Measurements from ENCODE around the gene MAP2K3.

Gene MAP2K3

DNA sequence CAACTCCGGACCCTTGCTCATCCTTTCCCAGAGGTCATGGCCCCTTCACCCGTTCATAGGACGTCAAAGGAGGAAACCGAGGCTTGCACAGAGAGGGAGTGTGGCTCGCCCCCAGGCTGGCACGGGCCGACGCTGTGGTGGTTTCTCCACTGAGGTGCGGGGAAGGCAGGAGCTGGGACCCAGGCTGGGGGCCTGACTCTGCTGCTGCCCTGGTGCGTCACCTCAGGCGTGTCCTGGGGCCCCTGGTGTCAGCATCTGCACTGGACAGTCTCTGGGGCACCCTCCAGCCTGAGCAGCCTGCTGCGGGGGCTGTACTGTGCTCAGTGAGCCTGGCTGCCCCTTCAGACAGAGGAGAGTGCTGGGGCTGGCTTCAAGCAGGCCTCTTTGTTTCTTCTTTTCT, 7.4 kb downstream of the MAP2K3 start:
- ATAC-seq, result no peak
- TF ChIP-seq ISL1 (CRISPR knock-in tag; IDR thresholded peaks at IDR 0.05) (no peak), ZNF565 (CRISPR knock-in tag; conservative IDR thresholded peaks at IDR 0.05; ENCODE audit: low read depth) (no peak), GLIS3 (CRISPR knock-in tag; IDR thresholded peaks at IDR 0.05) (no peak), ZC3H10 (CRISPR knock-in tag; IDR thresholded peaks at IDR 0.05) (no peak), ZNF70 (CRISPR knock-in tag; IDR thresholded peaks at IDR 0.05) (no peak), CSDC2 (CRISPR knock-in tag; IDR thresholded peaks at IDR 0.05) (no peak), SNAI2 (CRISPR knock-in tag; IDR thresholded peaks at IDR 0.05) (no peak), ESRRG (CRISPR knock-in tag; IDR thresholded peaks at IDR 0.05) (no peak), TOX (CRISPR knock-in tag; IDR thresholded peaks at IDR 0.05; ENCODE audit: borderline replicate concordance) (no peak), ZFP3 (CRISPR knock-in tag; IDR thresholded peaks at IDR 0.05) (no peak), PPARA (CRISPR knock-in tag; IDR thresholded peaks at IDR 0.05; ENCODE audit: borderline replicate concordance) (no peak), OSR1 (CRISPR knock-in tag; IDR thresholded peaks at IDR 0.05) (no peak), RARB (CRISPR knock-in tag; IDR thresholded peaks at IDR 0.05) (no peak), BACH2 (CRISPR knock-in tag; IDR thresholded peaks at IDR 0.05; ENCODE audit: borderline replicate concordance) (no peak), ZNF8 (CRISPR knock-in tag; IDR thresholded peaks at IDR 0.05) (no peak), ZFP30 (CRISPR knock-in tag; IDR thresholded peaks at IDR 0.05) (no peak)
- TF ChIP-seq, protein P1, sequence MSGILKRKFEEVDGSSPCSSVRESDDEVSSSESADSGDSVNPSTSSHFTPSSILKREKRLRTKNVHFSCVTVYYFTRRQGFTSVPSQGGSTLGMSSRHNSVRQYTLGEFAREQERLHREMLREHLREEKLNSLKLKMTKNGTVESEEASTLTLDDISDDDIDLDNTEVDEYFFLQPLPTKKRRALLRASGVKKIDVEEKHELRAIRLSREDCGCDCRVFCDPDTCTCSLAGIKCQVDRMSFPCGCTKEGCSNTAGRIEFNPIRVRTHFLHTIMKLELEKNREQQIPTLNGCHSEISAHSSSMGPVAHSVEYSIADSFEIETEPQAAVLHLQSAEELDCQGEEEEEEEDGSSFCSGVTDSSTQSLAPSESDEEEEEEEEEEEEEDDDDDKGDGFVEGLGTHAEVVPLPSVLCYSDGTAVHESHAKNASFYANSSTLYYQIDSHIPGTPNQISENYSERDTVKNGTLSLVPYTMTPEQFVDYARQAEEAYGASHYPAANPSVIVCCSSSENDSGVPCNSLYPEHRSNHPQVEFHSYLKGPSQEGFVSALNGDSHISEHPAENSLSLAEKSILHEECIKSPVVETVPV (CRISPR knock-in tag; IDR thresholded peaks at IDR 0.05), result no peak
- TF ChIP-seq, protein P2, sequence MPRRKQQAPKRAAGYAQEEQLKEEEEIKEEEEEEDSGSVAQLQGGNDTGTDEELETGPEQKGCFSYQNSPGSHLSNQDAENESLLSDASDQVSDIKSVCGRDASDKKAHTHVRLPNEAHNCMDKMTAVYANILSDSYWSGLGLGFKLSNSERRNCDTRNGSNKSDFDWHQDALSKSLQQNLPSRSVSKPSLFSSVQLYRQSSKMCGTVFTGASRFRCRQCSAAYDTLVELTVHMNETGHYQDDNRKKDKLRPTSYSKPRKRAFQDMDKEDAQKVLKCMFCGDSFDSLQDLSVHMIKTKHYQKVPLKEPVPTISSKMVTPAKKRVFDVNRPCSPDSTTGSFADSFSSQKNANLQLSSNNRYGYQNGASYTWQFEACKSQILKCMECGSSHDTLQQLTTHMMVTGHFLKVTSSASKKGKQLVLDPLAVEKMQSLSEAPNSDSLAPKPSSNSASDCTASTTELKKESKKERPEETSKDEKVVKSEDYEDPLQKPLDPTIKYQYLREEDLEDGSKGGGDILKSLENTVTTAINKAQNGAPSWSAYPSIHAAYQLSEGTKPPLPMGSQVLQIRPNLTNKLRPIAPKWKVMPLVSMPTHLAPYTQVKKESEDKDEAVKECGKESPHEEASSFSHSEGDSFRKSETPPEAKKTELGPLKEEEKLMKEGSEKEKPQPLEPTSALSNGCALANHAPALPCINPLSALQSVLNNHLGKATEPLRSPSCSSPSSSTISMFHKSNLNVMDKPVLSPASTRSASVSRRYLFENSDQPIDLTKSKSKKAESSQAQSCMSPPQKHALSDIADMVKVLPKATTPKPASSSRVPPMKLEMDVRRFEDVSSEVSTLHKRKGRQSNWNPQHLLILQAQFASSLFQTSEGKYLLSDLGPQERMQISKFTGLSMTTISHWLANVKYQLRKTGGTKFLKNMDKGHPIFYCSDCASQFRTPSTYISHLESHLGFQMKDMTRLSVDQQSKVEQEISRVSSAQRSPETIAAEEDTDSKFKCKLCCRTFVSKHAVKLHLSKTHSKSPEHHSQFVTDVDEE (CRISPR knock-in tag; IDR thresholded peaks at IDR 0.05), result no peak
- TF ChIP-seq, protein P3, sequence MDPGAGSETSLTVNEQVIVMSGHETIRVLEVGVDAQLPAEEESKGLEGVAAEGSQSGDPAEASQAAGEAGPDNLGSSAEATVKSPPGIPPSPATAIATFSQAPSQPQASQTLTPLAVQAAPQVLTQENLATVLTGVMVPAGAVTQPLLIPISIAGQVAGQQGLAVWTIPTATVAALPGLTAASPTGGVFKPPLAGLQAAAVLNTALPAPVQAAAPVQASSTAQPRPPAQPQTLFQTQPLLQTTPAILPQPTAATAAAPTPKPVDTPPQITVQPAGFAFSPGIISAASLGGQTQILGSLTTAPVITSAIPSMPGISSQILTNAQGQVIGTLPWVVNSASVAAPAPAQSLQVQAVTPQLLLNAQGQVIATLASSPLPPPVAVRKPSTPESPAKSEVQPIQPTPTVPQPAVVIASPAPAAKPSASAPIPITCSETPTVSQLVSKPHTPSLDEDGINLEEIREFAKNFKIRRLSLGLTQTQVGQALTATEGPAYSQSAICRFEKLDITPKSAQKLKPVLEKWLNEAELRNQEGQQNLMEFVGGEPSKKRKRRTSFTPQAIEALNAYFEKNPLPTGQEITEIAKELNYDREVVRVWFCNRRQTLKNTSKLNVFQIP (CRISPR knock-in tag; IDR thresholded peaks at IDR 0.05; ENCODE audit: borderline replicate concordance, low read depth), result no peak
- TF ChIP-seq, protein P4, sequence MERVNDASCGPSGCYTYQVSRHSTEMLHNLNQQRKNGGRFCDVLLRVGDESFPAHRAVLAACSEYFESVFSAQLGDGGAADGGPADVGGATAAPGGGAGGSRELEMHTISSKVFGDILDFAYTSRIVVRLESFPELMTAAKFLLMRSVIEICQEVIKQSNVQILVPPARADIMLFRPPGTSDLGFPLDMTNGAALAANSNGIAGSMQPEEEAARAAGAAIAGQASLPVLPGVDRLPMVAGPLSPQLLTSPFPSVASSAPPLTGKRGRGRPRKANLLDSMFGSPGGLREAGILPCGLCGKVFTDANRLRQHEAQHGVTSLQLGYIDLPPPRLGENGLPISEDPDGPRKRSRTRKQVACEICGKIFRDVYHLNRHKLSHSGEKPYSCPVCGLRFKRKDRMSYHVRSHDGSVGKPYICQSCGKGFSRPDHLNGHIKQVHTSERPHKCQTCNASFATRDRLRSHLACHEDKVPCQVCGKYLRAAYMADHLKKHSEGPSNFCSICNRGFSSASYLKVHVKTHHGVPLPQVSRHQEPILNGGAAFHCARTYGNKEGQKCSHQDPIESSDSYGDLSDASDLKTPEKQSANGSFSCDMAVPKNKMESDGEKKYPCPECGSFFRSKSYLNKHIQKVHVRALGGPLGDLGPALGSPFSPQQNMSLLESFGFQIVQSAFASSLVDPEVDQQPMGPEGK (CRISPR knock-in tag; IDR thresholded peaks at IDR 0.05; ENCODE audit: borderline replicate concordance), result no peak

DNA sequence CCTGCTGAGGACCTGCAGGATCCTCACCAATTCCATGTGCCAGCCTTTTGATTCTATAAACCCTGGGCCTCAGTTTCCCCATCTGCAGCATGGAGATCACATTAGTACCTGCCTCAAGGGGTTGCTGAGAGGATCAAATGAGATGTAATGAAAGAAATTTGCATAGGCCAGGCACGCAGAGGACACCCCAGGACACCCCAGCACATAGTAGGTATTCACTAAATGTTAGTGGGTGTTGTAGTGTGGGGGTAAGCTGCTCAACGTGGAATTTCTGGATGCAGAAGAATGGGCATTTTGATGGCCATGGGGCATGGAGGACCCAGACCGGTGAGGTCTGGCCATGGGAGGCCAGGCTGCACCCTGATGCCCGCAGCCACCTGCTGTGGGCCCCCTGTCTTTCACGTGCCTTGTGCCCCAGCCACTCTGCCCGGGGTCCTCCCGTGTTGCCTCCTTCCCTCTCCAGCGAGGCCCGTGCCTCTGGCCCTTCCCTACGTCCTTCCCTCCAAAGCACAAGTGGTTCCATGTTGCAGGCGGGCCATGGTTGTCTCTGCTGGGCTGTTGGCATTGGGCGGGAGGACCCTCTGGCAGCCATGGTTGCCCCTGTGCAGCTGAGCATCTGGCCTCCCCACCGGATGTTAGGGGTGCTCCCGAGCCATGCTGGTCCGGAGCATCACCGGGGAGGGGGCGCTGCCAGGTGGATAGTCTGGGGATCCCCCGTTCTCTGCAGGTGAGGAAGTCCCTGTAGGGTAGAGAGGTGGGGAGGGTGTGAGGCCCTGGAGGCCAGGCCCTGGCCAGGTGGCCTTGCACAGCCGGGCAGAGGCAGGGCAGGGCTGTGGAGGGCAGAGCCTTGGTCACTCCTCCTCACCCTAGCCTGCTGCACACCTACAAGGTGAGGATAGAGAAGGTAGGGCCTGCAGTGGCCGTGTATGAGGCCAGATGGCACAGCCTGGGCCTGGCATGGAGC, 8.6 kb downstream of the MAP2K3 start:
- no peak for ATAC-seq
- TF ChIP-seq ISL1 (CRISPR knock-in tag; IDR thresholded peaks at IDR 0.05) (no peak), ESRRG (CRISPR knock-in tag; IDR thresholded peaks at IDR 0.05) (no peak), OSR1 (CRISPR knock-in tag; IDR thresholded peaks at IDR 0.05) (no peak), SNAI2 (CRISPR knock-in tag; IDR thresholded peaks at IDR 0.05) (no peak), ZNF70 (CRISPR knock-in tag; IDR thresholded peaks at IDR 0.05) (no peak), CSDC2 (CRISPR knock-in tag; IDR thresholded peaks at IDR 0.05) (no peak)
- TF ChIP-seq, protein P4 (CRISPR knock-in tag; IDR thresholded peaks at IDR 0.05; ENCODE audit: borderline replicate concordance), result no peak
